ENCODE results near the gene AUNIP. TPM values are rescaled to one million over a fixed set of nuclear protein-coding genes. Genes with fewer than 3 reads are reported as not detected.

Gene AUNIP
- total and polyA plus RNA-seq, 2 of the 8 experiments (the other 6 are each of a cell fraction or from before 2014, with no cell fraction given), result 18.6 to 23.2 TPM

DNA sequence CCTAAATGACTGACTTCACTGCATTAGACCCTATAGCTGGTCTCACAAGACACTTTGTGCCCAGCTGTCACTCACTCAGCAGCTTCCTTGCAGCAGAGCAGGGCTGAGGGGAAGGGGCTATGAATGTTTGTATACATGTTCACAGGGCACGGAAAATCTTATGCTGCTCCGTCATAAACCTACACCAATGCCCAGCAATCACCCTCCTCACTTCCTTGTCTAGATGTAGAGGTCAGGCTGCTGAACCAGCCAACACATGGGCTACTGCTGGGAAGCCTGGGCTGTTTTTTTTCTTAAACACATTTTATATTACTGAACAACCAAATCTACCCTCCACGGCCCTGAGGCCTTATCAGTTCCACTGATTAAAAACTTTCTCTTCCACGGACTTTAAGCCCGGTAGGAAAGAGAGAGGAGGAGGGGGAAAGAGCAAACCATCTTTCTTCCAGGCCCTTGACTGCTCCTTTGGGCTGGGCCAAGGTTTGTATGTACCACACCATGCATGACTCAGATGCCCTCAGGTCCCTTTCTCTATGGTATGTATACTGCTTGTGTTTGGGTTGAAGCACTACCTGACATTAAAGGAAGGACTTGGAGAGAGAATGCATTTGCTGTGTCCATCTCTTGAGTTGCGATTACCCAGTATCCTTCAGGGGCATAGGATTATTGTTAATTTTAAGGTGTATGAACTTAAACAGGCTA is 26.8 kb downstream of the AUNIP start (continued):
- TF ChIP-seq BRCA1 (IDR thresholded peaks at IDR 0.05; ENCODE audit: low read depth, low read length) (no peak), TAF7 (optimal IDR thresholded peaks at IDR 0.05; ENCODE audit: borderline replicate concordance, low read depth, low read length) (no peak), RBBP5 (IDR thresholded peaks at IDR 0.05; ENCODE audit: borderline replicate concordance, low read depth, low read length) (no peak), RNF2 (IDR thresholded peaks at IDR 0.05; ENCODE audit: borderline replicate concordance, low read depth, low read length, missing control alignments, poor library complexity, severe bottlenecking) (no peak), PHF8 (conservative IDR thresholded peaks at IDR 0.05; ENCODE audit: low read depth, low read length) (no peak), YY1 (IDR thresholded peaks at IDR 0.05; ENCODE audit: low read depth, low read length) (no peak), ASH2L (IDR thresholded peaks at IDR 0.05; ENCODE audit: low read length) (no peak), SIN3A (conservative IDR thresholded peaks at IDR 0.05 in 1 of 2, IDR thresholded peaks at IDR 0.05 in 1 of 2; ENCODE audit: low read depth in 1 of 2, low read length in 2 of 2) (no peak), MAFK (IDR thresholded peaks at IDR 0.05; ENCODE audit: low read depth, low read length) (no peak)
- TF ChIP-seq, protein P1, sequence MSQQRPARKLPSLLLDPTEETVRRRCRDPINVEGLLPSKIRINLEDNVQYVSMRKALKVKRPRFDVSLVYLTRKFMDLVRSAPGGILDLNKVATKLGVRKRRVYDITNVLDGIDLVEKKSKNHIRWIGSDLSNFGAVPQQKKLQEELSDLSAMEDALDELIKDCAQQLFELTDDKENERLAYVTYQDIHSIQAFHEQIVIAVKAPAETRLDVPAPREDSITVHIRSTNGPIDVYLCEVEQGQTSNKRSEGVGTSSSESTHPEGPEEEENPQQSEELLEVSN (IDR thresholded peaks at IDR 0.05), result no peak

All from H1 (cell line).